HCT116 (cell line): Measurements from ENCODE around the gene NECAB2.

Source experiments
- ATF3 ChIP-seq: IDR thresholded peaks from 2 replicates; pipeline ENCODE4 v1.6.1; 2012
- CTCF ChIP-seq, 3 experiments: fragments of 200-600 bp in 1 of 3; sonication (generic) in 1 of 3; IDR thresholded peaks in 2 of 3; conservative IDR thresholded peaks in 1 of 3; 2 replicates each; pipeline ENCODE4 v1.5.1; 2012 to 2017; ENCODE audit warnings: low read depth in 2 of 3, low read length in 2 of 3, antibody characterized with exemption in 1 of 3, borderline replicate concordance in 1 of 3, control low read depth in 1 of 3, mild to moderate bottlenecking in 1 of 3, mixed read lengths in 1 of 3, mixed run types in 1 of 3, moderate library complexity in 1 of 3; ENCODE audit not compliant: insufficient read depth in 1 of 3
- EGR1 ChIP-seq: IDR thresholded peaks from 2 replicates; pipeline ENCODE4 v1.6.1; 2012; ENCODE audit warnings: low read depth
- EZH2 ChIP-seq: fragments of 200-600 bp; sonication (generic); IDR thresholded peaks from 2 replicates; pipeline ENCODE4 v1.6.1; 2017; ENCODE audit warnings: antibody characterized with exemption, mixed run types
- EZH2phosphoT487 ChIP-seq: fragments of 200-600 bp; IDR thresholded peaks from 2 replicates; pipeline ENCODE4 v1.6.1; 2018; ENCODE audit warnings: antibody characterized with exemption, borderline replicate concordance
- MAX ChIP-seq: IDR thresholded peaks from 2 replicates; pipeline ENCODE4 v1.6.1; 2012
- POLR2A ChIP-seq: IDR thresholded peaks from 2 replicates; pipeline ENCODE4 v1.7.0; 2011; ENCODE audit warnings: borderline replicate concordance; ENCODE audit not compliant: insufficient read depth, insufficient read length; ENCODE audit errors: extremely low read depth
- POLR2AphosphoS5 ChIP-seq: IDR thresholded peaks from 2 replicates; pipeline ENCODE4 v1.6.1; 2011; ENCODE audit warnings: mild to moderate bottlenecking, low read depth, low read length, moderate library complexity
- REST ChIP-seq: IDR thresholded peaks from 2 replicates; pipeline ENCODE4 v1.6.1; 2012; ENCODE audit warnings: low read depth
- YY1 ChIP-seq: IDR thresholded peaks from 2 replicates; pipeline ENCODE4 v1.6.1; 2011; ENCODE audit warnings: low read length, low read depth, moderate library complexity, mild to moderate bottlenecking; ENCODE audit not compliant: insufficient replicate concordance; ENCODE audit errors: extremely low read depth
- ZFX ChIP-seq: fragments of 450-650 bp; IDR thresholded peaks from 2 replicates; pipeline ENCODE4 v1.6.1; 2017
- ZNF274 ChIP-seq: fragments of 200-500 bp; sonication (Bioruptor generic); IDR thresholded peaks from 2 replicates; pipeline ENCODE4 v1.6.1; 2014; ENCODE audit warnings: mild to moderate bottlenecking, low read depth, low read length, inconsistent platforms

GRCh38 chr16:84020353-84020752 lies 52.3 kb downstream of the NECAB2 start:
- TF ChIP-seq CTCF (IDR thresholded peaks at IDR 0.05 in 2 of 3, conservative IDR thresholded peaks at IDR 0.05 in 1 of 3; ENCODE audit: borderline replicate concordance in 1 of 3, insufficient read depth in 1 of 3, low read depth in 2 of 3, low read length in 2 of 3) = no peak
- TF ChIP-seq EZH2 = no peak
- TF ChIP-seq ZFX = no peak
- no peak for TF ChIP-seq POLR2A
- no peak for TF ChIP-seq MAX
- no peak for TF ChIP-seq POLR2AphosphoS5
- no peak for TF ChIP-seq ATF3
- no peak for TF ChIP-seq EZH2phosphoT487
- no peak for TF ChIP-seq REST
- no peak for TF ChIP-seq EGR1
- TF ChIP-seq ZNF274 = no peak
- no peak for TF ChIP-seq YY1
